ENCODE results near the gene ABCC3. TPM values are rescaled to one million over a fixed set of nuclear protein-coding genes. Genes with fewer than 3 reads are reported as not detected.

ABCC3 gene
- total and polyA plus RNA-seq, 9 of the 15 experiments (the other 6 are each of a cell fraction or from before 2014, with no cell fraction given), result 0.03 to 1.6 (median 0.42) TPM; not detected in 5

GRCh38 chr17:50649042-50649908 lies 14.6 kb downstream of the ABCC3 start (continued):
- TF ChIP-seq LCOR (CRISPR knock-in tag; IDR thresholded peaks at IDR 0.05), result no peak
- no peak for TF ChIP-seq MYC (IDR thresholded peaks at IDR 0.05; ENCODE audit: low read depth, low read length)
- no peak for TF ChIP-seq MYC (CRISPR knock-in tag; IDR thresholded peaks at IDR 0.05; ENCODE audit: borderline replicate concordance, low read depth)
- TF ChIP-seq ZNF407 (IDR thresholded peaks at IDR 0.05; ENCODE audit: low read depth), result no peak
- TF ChIP-seq CREB1 (IDR thresholded peaks at IDR 0.05), result peak; percentile 57; the same call in 1 of the 2 replicates
- TF ChIP-seq CREB1 (CRISPR knock-in tag; IDR thresholded peaks at IDR 0.05), result no peak
- peak; percentile 75 for TF ChIP-seq CREM (IDR thresholded peaks at IDR 0.05; ENCODE audit: low read depth)
- TF ChIP-seq SMARCA4 (IDR thresholded peaks at IDR 0.05), result no peak
- TF ChIP-seq ZSCAN32 (CRISPR knock-in tag; IDR thresholded peaks at IDR 0.05), result no peak
- no peak for TF ChIP-seq POLR2G (IDR thresholded peaks at IDR 0.05; ENCODE audit: low read depth, low read length)
- no peak for TF ChIP-seq CSDE1 (IDR thresholded peaks at IDR 0.05)
- no peak for TF ChIP-seq NFIC (IDR thresholded peaks at IDR 0.05)
- TF ChIP-seq ZMIZ1 (IDR thresholded peaks at IDR 0.05; ENCODE audit: low read depth in 2 of 2, low read length in 2 of 2), result no peak
- TF ChIP-seq E2F6 (IDR thresholded peaks at IDR 0.05; ENCODE audit: borderline replicate concordance in 1 of 2, extremely low read depth in 1 of 2, insufficient read depth in 1 of 2, insufficient read length in 1 of 2, low read depth in 1 of 2, low read length in 1 of 2, poor library complexity in 1 of 2, severe bottlenecking in 1 of 2), result no peak
- no peak for TF ChIP-seq FOXJ3 (CRISPR knock-in tag; IDR thresholded peaks at IDR 0.05)
